ENCODE data around the gene BMX. TPM values are rescaled to one million over a fixed set of nuclear protein-coding genes. Genes with fewer than 3 reads are reported as not detected.

Gene BMX
- total RNA-seq, 1 experiment from 2014 or later, result not detected

GRCh38 chrX:15511563-15511962 lies 11.0 kb downstream of the BMX start:
- ChIA-PET CTCF (no interaction called here), POLR2A (ENCODE audit: unreplicated experiment) (no interaction called here)
- H4K20me1 ChIP-seq (ENCODE audit: insufficient read depth), result no peaks in the 10 kb centered on the region
- H3K9me3 ChIP-seq (ENCODE audit: insufficient read depth, low read depth), result no peaks in the 10 kb centered on the region
- DNase-seq, result no peak
- BruUV-seq (replicated peaks), result no TSS peak
- TF ChIP-seq CTCF (conservative IDR thresholded peaks at IDR 0.05) (no peak), EZH2 (IDR thresholded peaks at IDR 0.05; ENCODE audit: low read depth) (no peak)
- no peak overlapping the region for H3K4me3 ChIP-seq
- no peak overlapping the region for H2AFZ ChIP-seq
- intact Hi-C loops (cut with micrococcal nuclease; ENCODE audit: unreplicated experiment), result no loop called here
- H3K36me3 ChIP-seq (ENCODE audit: low read depth), result no peaks in the 10 kb centered on the region
- H3F3A ChIP-seq (ENCODE audit: insufficient read depth, low read depth), result no peaks in the 10 kb centered on the region
- H3K27me3 ChIP-seq (ENCODE audit: insufficient read depth, low read depth), result no peaks in the 10 kb centered on the region
- no peaks in the 10 kb centered on the region for H3K9me2 ChIP-seq (ENCODE audit: insufficient read depth)
- H3K79me2 ChIP-seq (ENCODE audit: low read depth), result no peaks in the 10 kb centered on the region
- H3K4me2 ChIP-seq, result no peak overlapping the region
- H3K4me1 ChIP-seq (replicated peaks; ENCODE audit: insufficient read depth), result no peaks in the 10 kb centered on the region
- H3K27ac ChIP-seq, result no peak overlapping the region

DNA sequence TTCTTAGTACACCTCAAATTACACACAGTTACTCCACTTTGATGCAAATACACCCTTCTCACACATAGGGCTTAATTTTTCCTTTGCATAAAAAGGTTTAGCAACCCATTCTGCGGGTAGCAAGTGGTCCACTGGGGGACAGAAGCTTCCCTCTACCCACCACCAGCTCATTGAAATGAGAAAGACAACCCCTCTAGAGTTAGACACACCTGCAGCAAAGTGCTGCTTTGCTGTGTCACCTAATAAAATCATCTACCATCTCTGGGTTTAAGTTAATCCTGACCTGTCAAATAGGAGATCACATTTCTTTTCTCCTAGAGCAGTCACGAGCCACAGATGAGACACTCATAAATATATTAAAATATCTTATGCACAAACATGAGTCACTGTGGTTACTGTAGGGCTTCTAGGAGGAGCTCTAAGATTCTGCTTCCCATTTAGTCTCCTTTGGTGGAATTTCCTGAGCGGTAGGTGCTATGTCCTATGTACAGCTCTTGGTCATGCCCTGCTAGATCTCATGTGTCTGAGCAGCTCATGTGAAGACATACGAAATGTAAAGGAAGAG lies 11.9 kb downstream of the BMX start:
- H3F3A ChIP-seq (ENCODE audit: insufficient read depth, low read depth), result no peaks in the 10 kb centered on the region
- BruUV-seq (replicated peaks), result no TSS peak
- H3K4me2 ChIP-seq, result no peak overlapping the region
- H3K36me3 ChIP-seq (ENCODE audit: low read depth), result no peaks in the 10 kb centered on the region
- no peaks in the 10 kb centered on the region for H3K9me3 ChIP-seq (ENCODE audit: insufficient read depth, low read depth)
- CTCF ChIA-PET, result interaction anchor here (0.6 kb wide), 2 partner anchors 53 to 1311 kb away, joined by 3 to 15 read pairs; no protein-coding TSS in a partner anchor
- DNase-seq, result peak in 1 of 2 experiments; percentile 35
- intact Hi-C loops (cut with micrococcal nuclease; ENCODE audit: unreplicated experiment), result no loop called here
- no peak overlapping the region for H3K27ac ChIP-seq
- no peak for TF ChIP-seq EZH2 (IDR thresholded peaks at IDR 0.05; ENCODE audit: low read depth)
- TF ChIP-seq CTCF (conservative IDR thresholded peaks at IDR 0.05), result no peak
- no peaks in the 10 kb centered on the region for H3K79me2 ChIP-seq (ENCODE audit: low read depth)
- POLR2A ChIA-PET (ENCODE audit: unreplicated experiment), result no interaction called here
- no peaks in the 10 kb centered on the region for H3K4me1 ChIP-seq (replicated peaks; ENCODE audit: insufficient read depth)
- H4K20me1 ChIP-seq (ENCODE audit: insufficient read depth), result no peaks in the 10 kb centered on the region
- H3K9me2 ChIP-seq (ENCODE audit: insufficient read depth), result no peaks in the 10 kb centered on the region
- no peak overlapping the region for H3K4me3 ChIP-seq
- no peaks in the 10 kb centered on the region for H3K27me3 ChIP-seq (ENCODE audit: insufficient read depth, low read depth)
- H2AFZ ChIP-seq, result no peak overlapping the region

- H3K27ac ChIP-seq, result no peak overlapping the region
- H3K79me2 ChIP-seq (ENCODE audit: low read depth), result no peaks in the 10 kb centered on the region
- H3K4me3 ChIP-seq, result no peak overlapping the region
- no peak for DNase-seq
- POLR2A ChIA-PET (ENCODE audit: unreplicated experiment), result no interaction called here
- CTCF ChIA-PET, result no interaction called here
- TF ChIP-seq CTCF (conservative IDR thresholded peaks at IDR 0.05) (no peak), EZH2 (IDR thresholded peaks at IDR 0.05; ENCODE audit: low read depth) (no peak)
- no peak overlapping the region for H2AFZ ChIP-seq
- no peaks in the 10 kb centered on the region for H3K27me3 ChIP-seq (ENCODE audit: insufficient read depth, low read depth)
- H3K9me2 ChIP-seq (ENCODE audit: insufficient read depth), result no peaks in the 10 kb centered on the region
- H3K4me2 ChIP-seq, result no peak overlapping the region
- BruUV-seq (replicated peaks), result no TSS peak
- no peaks in the 10 kb centered on the region for H3K36me3 ChIP-seq (ENCODE audit: low read depth)
- H3F3A ChIP-seq (ENCODE audit: insufficient read depth, low read depth), result no peaks in the 10 kb centered on the region
- no peaks in the 10 kb centered on the region for H3K4me1 ChIP-seq (replicated peaks; ENCODE audit: insufficient read depth)
- intact Hi-C loops (cut with micrococcal nuclease; ENCODE audit: unreplicated experiment), result no loop called here
- H3K9me3 ChIP-seq (ENCODE audit: insufficient read depth, low read depth), result no peaks in the 10 kb centered on the region
- H4K20me1 ChIP-seq (ENCODE audit: insufficient read depth), result no peaks in the 10 kb centered on the region
These were observed 13.7 kb downstream of the BMX start for GRCh38 chrX:15514279-15514678.
